Endothelial cell of hepatic sinusoid (primary cell): ENCODE results near the gene GP1BB.

Experiments
- in situ Hi-C: cut with HindIII; loops from 2 replicates; pipeline ENCODE4 v1.10.0; 2017; ENCODE audit warnings: low sequenced_read_pairs

Gene GP1BB

DNA sequence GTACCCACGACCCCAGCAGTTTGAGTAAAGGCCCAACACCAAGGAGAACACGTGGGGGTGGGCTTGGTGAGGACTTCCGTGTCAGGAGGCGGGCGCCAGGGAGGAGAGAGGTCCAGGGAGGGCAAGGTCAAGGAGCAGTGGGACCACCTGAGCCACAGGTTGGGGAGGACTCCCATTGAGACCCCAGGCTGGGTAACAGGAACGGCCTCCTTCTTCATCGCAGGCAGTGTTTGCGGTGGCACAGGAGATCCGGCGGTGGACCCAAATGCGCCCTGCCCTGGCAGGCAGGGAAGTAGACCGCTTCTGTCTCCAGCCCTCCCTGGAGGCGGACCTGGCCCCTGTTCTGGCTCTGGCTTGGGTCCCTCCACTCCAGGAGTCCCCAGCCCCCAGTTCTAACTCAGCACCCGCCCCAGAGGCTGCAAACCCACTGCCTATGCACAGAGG lies 31.4 kb downstream of the GP1BB start:
- in situ Hi-C loops, result loop anchor here (5.0 kb wide), 2 partner anchors 78 to 168 kb away; no protein-coding TSS in a partner anchor

DNA sequence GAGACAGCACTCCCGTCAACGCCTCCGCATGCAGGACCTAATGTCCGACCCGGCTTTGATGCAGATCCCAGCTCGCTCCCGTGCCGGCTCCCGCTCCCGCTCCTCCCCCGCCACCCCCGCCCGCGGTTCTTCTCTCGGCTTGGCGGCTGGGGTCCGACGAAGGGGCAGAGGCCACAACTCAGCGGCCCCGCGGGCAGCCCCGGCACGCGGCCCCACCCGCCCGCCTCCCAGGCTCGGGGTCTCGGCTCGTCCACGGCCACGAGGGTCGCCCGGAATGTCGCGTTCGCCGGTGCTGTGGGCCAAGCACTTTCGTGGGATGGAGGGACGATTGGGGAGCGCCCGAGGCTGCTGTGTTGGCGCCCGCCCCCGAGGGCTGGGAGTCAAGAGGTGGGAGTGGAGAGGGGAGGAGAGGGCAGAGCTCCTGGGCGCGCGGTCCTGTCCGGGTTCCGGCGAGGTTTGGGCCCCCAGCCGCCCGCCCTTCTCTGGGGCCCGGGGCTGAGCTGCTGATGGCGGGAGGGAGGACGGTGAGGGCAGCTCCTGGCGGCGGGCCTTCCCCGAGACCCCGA lies 31.9 kb downstream of the GP1BB start:
- in situ Hi-C loops, result loop anchor here (5.0 kb wide), 2 partner anchors 77 to 167 kb away; no protein-coding TSS in a partner anchor

DNA sequence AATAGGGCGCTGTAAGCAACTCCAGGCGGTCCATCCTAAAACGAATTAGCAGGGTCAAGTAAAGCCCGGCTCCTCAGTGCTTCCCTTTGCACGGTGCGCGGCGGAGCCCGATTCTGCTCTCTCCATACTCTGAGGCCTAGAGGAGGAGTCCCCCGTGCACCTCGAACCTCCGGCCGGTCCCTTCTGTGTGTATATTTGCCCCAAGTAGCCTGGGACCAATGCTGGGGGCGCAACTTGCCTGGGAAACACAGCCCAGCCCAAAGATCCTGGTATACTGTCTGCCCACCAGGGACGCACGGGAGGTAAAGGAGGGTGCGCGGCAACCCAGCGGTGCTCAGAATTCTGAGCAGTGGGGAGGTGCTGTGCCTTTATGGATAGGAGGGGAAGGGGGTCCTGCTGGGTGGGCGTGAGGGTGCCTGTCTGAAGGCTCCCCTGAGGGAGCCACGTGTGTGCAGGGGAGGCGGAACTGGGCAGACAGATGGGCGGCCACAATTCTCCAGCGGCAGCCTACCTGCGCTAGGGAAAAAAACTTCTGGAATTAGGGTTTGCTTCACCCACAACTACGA lies 32.5 kb downstream of the GP1BB start:
- in situ Hi-C loops, result loop anchor here (5.0 kb wide), 2 partner anchors 76 to 166 kb away; no protein-coding TSS in a partner anchor

GRCh38 chr22:19756288-19757128 lies 33.2 kb downstream of the GP1BB start:
- in situ Hi-C loops, result loop anchor here (5.0 kb wide), 2 partner anchors 76 to 166 kb away; no protein-coding TSS in a partner anchor

DNA sequence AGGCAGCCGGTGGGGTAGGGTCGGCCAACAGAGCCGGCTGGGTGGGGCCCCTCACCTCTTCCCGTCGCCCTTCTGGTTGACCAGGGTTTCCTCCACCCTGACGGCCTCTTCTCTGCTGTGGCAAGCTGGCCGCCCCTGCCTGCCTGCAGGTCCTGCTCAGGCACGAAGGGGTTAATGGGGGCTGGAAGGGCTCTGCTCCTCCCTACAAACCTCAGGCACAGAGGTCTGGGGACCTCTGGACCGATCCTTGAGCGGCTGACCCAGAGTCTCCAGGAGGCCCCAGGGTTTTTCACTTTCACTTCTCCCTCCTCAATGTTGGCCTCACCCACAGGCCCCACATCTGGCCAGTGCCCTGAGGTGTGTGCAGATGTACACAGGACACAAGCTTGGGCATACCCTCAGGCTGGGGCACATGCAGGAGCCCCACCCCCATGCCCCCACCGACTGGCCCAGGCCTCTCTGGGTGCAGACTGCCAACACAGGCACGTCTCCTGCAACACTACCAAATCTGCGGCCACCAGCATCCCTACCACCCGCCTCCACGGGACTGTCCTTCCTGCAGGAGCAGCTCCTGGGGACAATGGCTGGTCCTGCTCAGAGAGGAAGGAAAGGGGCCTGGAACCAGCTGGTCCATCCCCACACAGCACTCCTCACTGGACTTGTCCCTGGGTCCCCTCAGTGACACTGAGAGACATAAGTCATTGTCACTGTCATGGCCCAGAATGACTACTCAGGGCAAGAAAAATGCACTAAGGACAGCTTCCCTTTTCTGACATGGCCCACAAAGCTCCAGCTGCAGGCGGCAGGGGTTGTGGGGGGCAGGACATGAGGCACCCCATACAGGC lies 34.0 kb downstream of the GP1BB start:
- in situ Hi-C loops, result loop anchor here (5.0 kb wide), 2 partner anchors 75 to 165 kb away; no protein-coding TSS in a partner anchor

- in situ Hi-C loops, result loop anchor here (5.0 kb wide), 2 partner anchors 74 to 164 kb away; no protein-coding TSS in a partner anchor
These were observed 34.9 kb downstream of the GP1BB start for GRCh38 chr22:19757985-19758895.

DNA sequence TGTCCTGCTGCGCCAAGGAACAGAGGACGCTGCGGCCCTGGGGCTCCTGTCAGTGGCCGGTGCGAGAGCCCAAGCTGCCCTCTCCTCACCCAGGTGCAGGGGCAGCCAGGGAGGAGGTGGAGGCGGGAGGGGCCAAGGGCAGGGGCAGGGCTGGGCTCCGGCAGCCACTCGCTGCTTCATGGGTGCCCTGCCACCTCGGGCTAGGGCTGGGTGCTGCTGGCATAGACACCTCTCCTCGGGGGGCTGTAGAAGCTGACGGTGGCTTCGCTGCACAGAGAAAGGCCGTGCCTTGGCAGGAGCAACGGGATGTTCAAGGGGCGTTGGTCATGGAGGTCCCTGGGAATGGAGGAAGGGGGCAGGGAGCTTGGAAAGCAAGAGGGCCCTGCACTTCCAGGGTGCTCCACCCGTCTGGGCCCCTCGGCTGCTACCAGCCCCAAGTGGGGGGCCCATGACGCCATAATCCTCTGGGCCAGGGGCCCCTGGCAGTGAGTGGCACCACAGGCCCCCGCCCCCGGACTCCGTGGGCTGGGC lies 35.6 kb downstream of the GP1BB start:
- in situ Hi-C loops, result loop anchor here (5.0 kb wide), 2 partner anchors 73 to 163 kb away; no protein-coding TSS in a partner anchor

DNA sequence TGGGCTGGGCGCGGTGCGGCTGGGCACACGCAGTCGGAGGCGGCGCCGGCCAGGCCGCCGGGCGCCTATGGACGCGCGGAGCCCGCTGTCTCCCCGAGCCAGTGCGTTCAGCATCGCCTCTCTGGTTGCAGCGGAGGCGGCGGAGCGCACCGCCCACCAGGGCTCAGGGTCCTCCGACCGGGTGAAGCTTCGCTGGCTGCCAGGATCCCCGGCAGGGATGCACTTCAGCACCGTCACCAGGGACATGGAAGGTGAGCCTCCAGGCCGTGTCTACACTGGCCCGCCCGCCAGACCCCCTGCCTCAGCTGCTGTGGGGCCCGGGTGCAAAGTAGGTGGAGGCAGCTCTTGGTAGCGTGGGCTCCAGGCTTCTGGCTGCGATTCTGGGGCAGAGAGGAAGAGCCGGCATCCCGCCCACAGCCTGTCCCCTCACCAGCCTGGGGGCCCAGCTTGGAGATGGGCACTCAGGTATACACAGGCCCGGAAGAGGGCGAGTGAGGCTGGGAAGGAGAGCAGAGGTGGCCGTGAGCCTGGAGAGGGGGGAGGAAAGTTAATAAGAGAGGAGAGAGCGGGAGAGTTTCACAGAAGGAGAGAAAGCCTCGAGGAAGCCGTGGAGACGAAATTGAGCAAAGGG lies 36.2 kb downstream of the GP1BB start:
- in situ Hi-C loops, result loop anchor here (5.0 kb wide), 2 partner anchors 73 to 163 kb away; no protein-coding TSS in a partner anchor

DNA sequence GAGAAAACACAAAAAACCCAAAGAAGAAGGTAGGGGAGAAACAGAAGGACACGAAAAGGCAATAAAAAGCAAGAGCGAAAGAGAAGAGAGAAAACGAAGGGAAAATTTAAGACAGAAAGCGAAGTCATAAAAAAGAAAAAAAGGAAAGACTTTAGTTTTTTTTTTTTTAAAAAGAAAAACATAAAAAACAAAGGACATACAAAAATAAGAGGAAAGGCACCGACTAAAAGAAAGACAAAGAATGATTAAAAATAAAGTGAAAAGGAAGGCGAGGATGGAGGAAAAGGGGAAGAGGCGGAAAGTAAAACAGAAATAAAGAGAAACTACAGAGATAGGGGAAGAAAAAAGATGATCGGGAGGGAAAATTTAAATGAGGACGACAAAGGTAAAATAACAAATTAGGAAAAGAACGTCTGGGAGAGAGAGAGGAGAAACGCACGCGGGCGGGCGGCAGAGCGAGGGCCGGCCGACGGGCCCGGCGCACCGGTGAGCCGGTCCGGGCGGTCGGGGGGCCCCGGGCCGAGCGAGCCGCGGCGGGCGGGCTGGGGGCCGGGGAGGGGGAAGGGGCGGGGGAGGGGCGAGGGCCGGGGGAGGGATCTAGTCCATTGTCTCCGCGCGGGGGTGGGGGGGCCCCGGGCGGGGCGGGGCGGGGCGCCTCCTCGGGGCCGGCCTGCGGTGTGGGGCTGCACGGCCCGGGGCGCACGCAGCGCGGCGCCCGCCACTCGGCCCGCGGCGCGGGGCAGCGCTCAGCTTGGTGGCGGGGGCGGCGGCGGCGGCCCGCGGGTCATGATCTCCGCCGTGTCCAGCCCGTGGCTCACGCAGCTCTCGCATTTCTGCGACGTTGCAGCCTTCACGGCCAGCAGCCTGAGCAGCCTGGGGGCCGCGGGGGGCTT lies 37.0 kb downstream of the GP1BB start, which contains the start of gene TBX1:
TSS of gene TBX1 (plus strand) at position 721 of the 893 bp plus-strand sequence. CDS start at position 787, 66 bp downstream.
- in situ Hi-C loops, result no loop called here

- in situ Hi-C loops, result no loop called here
These were observed 37.8 kb downstream of the GP1BB start for GRCh38 chr22:19760951-19761724.

- in situ Hi-C loops, result no loop called here
These were observed 38.6 kb downstream of the GP1BB start for GRCh38 chr22:19761725-19762567.

DNA sequence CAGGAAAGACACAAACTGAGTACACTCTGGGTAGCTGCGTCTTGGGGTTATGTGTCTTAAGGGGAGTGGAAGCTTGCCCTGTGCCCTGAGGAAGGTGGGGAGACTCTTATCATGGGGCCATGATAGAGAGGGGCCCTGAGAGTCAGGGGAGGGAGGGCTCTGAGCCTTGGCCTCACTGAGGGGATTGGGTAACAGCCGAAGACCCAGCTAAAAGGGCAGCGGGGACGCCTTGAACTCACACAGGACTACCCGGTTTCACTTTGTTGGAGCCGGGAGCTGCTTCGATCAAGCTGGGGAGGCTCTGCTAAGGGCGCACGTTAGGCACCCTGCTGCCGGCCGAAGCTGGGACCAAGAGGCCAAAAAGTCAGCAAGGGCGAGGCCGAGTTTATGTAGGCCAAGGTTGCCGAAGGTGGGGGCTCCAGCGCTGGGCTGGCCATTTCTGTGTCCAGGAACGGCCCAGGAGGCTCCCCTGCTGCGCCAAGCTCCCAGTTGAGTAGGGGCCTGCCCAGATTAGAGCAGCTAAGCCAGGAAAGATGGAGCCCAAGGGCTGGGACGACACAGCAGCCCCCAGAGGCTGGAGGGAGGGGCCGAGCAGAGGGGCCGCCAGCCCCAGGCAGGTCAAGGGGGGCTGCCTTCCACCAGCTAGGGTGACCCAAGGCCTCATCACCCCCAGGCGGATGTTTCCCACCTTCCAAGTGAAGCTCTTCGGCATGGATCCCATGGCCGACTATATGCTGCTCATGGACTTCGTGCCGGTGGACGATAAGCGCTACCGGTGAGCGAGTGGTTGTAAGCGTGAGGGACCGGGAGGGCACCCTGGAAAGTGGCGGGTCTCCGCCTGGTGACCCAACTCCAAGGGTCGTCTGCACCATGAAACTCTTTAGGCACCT lies 39.5 kb downstream of the GP1BB start:
- in situ Hi-C loops, result no loop called here

DNA sequence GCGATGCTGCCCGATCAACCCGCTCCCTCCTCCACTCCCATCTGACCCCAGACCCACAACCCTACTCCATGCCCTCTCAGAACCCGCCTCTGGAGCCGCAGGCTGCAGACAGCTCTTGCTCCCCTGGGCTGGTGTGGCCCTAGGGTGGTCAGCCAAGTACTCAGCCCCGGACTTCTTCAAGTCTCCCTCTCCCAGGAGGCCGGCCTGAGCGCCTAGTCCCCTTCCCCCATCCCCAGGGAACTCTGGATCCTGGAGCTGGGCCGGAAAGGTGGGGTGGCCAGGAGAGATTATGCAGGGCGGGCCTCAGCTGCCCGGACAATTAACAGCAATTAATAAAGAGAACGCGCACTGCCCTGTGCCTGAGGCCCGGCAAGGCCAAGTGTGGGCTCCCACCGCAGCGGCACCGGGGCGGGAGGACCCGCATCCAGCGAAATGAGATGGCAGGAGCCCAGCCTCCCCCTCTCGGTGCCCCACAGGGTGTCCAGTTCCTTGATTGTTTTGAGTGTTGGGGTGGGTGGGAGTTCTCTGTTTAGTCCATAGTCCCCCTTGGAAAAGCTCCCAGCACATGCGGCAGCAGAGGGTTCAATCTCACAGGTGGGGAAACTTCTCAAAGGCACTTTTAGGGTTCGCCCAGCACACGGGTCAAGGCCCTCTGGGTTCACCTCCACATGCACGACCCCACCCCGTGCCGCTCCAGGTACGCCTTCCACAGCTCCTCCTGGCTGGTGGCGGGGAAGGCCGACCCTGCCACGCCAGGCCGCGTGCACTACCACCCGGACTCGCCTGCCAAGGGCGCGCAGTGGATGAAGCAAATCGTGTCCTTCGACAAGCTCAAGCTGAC lies 40.3 kb downstream of the GP1BB start:
- in situ Hi-C loops, result no loop called here

- in situ Hi-C loops, result no loop called here
These were observed 40.9 kb downstream of the GP1BB start for GRCh38 chr22:19764299-19764593.
